Hepatic stellate cell (primary cell): Measurements from ENCODE around the gene PEX11B.
"Not testable (repeated sequence)": the region's sequence is repeated elsewhere in the genome, so short reads cannot be mapped to it uniquely, and the experiment has no call there.

Experiments
- DNase-seq: peaks from one replicate; pipeline ENCODE4 v3.0.0; 2011; ENCODE audit warnings: low spot score

Gene PEX11B

DNA sequence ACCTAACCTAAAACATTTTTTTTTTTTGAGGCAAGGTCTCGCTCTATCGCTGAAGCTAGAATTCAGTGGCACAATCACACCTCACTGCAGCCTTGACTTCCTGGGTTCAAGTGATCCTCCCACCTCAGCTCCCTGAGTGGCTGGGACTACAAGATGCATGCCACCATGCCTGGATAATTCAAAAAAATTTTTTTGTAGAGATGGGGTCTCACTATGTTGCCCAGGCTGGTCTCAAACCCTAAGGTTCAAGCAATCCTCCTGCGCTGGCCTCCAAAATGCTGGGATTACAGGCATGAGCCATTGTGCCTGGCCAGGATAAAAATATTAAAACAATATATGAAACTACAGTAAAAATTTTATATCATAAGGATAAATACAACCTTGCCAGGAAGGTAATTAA lies 34.4 kb upstream of the PEX11B start:
- no peak for DNase-seq

DNA sequence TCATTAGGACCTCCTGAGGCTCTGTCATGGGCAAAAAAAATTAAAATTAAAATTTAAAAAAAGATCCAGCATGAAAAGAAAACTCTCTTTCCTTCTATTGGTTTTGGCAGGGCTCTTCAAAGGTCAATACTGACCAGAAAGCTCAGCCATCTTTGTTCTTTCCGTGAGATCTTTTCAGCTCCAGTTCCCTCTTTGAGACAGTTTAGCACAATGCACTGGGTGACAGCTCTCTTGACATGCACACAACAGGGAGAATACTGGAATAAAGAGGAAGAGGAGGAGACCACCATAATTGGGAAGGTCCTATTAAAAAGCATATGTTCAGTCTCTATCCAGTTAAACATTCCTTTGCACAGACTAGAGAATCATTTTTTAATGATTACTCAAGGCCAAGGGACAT lies 33.0 kb upstream of the PEX11B start:
- no peak for DNase-seq

DNA sequence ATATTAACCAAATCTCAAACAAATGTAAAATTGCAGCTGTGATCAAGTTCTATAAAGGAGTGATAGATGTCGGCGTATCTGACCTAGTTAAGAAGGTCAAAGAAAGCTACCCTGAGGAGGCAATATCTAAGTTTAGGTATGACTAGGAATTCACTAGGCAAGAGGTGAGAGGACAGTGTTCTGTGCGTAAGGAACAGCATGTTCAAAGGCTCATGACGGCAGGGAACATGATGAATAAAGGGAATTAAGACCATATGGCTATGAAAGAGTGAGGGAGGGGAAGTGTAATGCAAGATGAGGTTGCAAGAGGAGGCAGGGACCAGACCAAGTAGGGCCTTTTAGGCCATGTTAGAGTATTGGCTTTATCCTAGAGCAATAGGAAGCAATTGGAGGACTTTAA lies 30.7 kb upstream of the PEX11B start:
- no peak for DNase-seq

DNA sequence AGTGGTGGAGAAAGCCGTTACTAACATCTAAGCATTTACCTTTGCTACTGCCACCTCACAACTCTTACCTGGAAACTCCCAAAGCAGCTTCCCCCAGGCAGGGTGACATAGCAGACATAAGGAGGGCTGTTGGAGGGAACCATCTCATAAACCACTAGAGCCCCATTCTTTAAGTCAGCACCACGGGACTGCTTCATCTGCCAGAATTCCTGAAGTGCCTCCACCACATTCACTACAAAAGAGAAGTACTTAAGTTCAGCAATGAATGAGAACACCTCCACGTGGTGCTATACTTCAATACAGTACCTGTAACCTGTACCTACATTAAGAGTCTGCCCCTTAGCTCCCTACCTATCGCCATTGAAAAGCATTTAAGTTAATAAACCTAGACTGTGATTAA lies 29.0 kb upstream of the PEX11B start:
- no peak for DNase-seq

DNA sequence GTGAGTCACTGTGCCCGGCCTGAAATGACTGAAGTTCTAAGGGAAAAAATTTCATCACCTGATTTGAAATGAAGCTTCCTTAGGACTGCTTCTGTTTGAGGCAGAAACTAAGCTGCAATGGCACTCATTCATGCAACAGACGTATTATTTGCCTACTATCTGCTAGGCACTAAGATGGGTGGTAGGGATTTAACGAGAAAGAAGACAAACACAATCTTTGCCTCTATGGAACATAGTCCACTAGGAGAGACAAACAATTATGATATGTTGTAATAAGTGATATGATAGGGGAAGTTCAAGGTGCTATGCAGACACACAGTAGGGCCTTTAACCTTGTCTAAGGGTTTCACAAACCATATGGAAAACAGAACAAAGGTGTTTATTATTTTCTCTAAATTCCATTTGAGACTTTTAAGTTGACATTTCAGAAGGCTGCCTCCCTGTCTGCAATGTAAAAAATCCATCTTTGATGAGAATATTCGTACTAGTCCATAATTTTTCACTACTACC lies 28.0 kb upstream of the PEX11B start:
- DNase-seq = no peak

DNA sequence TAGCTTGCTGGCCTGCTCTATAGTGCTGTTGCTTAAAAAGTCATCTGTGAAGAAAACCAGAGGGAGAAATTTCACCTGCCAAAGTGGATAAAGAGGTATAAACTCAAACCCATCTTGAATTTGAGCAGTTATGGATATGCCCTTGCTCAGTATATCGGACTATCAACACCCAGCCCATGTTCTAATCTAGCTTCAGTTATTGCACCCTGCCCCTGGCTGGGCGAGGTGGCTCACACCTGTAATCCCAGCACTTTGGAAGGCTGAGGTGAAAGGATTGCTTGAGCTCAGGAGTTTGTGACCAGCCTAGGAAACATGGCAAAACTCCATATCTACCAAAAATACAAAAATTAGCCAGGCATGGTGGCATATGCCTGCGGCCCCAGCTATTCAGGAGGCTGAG lies 26.0 kb upstream of the PEX11B start:
- DNase-seq = no peak

DNA sequence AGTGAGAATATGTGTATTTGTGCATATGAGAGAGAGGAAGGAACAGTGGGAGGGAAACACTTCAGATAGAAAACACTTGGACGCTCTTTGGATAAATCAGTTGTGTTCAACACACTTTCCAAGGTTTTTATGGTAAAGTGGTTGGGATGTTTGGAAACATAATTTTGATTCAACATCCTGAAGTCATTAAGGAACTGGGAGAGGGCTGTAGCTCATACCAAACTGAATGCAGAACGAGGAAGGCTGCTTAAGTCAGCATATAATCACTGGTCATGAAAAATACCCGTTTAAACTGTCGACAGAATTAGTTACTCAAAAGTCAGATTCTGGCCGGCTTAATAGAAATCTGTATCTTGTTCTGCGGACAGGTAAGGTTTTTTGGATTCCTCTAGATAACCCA lies 24.4 kb upstream of the PEX11B start:
- no peak for DNase-seq

DNA sequence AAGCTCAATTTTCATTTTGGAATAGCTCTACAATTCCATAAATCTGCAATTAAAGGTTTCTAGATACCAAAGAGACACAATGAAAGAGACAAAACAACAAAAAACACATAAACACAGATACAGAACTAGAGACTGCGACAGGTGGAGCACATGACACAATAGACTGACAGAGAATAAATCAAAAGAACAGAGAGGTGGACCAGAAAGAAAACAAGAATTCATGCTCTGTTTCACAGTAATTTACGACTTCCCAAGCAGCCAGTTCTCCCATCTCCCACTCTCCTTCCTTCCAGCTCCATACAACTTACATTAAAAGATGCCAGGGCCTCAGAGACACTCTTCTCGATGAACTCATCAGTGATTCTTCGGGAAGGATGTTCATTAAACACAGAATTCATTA lies 23.9 kb upstream of the PEX11B start:
- DNase-seq = no peak

DNA sequence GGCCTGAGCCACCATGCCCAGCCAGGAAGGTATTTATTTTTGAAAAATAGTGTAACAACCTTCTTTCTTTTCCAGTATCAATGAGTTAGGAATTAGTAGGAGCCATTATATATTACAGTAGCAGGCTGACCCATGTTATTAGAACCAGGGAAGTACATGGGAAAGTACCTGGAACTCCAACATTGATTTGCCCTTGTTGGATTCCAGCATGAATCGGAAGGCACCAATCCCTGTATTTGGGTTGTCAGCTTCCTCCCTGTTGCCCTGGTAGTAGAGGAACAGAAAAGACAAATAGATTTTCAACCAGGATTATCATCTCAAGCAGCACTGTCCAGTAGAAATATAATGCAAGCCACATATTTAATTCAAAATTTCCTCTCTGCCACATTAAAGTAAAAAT lies 18.9 kb upstream of the PEX11B start:
- no peak for DNase-seq

DNA sequence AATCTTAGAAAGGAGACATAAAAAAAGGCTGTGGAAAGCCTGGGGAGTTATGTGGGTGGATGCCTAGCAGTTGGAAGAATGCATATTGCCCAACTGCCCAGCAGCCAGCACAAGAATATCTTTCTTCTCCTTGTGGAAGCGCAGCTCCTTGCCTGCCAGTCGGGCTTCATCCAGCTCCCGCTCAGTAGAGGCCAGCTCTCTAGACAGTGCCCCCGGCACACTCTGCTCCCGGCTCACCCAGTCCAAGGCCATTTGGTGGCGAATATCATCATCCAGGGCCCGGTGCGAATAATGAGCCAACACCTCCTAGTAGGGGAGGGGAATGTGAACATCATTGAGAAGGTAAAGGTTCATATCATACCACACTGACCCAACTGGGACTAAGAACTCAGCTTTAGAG lies 17.7 kb upstream of the PEX11B start:
- DNase-seq = no peak

DNA sequence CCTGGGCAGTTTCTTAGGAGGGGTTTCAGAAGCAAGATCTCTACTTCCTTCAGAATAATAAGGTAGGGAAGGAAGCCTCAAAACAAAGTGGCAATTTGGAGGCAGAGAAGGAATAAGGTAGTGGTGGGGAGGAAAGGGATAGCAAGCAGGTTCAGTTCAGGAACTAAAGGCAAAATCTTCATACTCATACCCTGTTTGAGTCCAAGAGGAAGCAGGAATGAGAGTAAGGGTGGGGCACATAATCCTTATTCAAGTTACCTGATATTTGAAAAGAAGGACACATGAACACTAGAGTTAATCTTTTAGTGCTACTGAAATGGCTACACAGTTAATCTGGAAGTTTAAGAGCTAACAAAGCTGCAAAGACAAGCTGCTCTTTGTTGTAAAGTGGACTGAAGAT lies 17.2 kb upstream of the PEX11B start:
- no peak for DNase-seq

DNA sequence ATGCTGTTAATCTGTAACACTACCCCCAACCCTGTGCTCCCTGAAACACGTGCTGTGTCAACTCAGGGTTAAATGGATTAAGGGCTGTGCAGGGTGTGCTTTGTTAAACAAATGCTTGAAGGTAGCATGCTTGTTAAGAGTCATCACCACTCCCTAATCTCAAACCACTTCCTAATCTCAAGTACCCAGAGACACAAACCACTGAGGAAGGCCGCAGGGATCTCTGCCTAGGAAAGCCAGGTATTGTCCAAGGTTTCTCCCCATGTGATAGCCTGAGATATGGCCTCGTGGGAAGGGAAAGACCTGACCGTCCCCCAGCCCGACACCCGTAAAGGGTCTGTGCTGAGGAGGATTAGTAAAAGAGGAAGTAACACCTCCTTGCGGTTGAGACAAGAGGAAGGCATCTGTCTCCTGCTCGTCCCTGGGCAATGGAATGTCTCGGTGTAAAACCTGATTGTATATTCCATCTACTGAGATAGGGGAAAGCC lies 14.0 kb upstream of the PEX11B start:
- not testable (repeated sequence) for DNase-seq

DNA sequence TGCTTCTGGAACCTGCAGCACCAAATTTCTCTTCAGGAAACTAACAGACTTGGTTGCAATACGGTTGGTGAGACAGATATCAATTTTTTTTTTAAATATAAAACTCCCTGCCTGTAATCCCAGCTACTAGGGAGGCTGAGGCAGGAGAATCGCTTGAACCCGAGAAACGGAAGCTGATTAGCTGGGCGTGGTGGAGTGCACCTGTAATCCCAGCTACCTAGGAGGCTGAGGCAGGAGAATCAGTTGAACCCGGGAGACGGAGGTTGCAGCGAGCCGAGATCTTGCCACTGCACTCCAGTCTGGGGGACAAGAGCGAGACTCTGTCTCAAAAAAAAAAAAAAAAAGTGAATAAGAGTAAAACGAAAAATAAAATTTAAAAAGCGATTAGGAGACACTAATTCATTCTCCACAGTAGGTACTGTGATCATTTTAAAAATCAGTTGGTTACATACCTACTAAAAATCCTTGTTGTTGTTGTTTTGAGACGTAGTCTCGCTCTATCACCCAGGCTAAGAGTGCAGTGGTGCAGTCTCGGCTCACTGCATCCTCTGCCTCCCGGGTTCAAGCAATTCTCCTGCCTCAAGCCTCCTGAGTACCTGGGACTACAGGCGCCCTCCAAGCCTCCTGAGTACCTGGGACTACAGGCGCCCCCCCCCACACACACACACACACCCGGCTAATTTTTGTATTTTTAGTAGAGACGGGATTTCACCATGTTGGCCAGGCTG lies 9.6 kb upstream of the PEX11B start:
- DNase-seq = no peak

DNA sequence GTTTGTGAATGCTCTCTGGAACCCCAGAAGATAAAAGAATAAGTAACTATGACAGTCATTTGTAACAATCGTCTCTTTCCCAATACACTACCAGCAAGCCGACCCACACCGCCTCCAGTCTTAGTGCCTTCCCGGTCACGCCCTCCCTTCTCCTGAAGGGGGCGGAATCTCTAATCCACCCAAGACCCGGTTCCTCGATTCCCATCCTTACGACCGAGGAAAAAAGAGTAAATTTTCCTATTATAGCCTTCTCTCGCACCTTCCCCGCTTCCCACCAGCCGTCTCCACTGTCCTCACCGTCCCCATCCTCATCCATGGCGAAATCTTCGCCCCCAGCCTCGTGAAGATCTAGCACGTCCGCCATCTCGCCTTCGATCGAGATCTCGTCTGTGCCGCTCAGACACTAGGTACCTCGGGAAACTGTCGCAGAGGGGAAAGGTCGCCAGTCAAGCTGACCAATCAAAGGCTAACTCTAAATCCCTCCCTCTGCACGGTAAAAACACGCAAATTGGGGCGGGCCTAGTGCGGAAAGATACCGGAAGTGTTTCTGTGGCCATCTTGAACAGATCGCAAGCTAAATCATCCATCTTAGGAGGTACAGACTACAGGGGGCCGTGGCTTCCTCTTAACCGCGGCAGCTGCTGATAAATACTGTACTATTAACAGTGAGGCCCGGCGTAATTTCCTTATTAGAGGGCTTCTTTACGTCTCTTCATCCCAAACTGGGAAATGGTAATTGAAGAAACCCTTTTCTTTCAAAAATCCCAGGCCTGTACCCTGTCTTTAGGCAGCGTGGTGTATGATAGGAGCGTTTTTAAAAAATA lies 8.8 kb upstream of the PEX11B start, which contains the start of gene RBM8A:
TSS of gene RBM8A (minus strand) at position 422 of the 824 bp plus-strand sequence. CDS start at position 364, 58 bp downstream.
- peak; percentile 88 for DNase-seq

DNA sequence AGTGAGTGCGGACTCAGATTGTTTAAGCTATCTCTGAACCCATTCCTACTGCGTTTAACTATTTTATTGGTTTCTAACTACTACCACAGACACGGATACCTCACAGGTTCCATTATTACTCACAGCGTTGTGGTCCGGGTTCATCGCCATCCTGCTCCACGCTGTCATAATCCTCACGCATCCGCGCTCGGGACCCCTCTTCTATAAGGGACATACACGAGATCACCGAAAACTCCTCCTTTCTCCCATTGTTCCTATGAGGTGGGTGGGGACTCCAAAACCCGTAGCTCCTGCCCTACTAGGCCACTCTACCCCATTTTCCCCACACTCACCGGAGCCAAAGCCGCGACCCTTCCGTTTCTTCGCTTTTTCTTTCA lies 8.2 kb upstream of the PEX11B start:
- DNase-seq = no peak

DNA sequence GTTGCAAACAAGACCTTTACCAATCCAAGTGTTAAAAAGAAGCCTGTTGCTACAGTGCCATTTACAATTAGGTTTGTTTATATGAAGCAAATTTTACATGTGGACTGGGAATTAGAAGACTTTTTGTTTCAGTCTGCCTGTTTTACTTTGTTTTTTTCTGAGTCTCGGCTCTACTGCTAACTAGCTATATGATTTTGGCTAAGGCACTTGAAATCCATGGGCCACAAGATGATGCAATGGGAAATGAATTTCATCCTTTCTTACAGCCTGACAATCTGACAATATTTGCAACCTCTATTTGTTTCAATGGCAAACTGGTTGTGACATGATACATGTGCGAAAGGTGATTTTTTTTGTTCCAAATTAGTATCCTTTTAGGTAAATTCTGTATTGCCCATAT lies 3.7 kb upstream of the PEX11B start:
- DNase-seq = no peak

DNA sequence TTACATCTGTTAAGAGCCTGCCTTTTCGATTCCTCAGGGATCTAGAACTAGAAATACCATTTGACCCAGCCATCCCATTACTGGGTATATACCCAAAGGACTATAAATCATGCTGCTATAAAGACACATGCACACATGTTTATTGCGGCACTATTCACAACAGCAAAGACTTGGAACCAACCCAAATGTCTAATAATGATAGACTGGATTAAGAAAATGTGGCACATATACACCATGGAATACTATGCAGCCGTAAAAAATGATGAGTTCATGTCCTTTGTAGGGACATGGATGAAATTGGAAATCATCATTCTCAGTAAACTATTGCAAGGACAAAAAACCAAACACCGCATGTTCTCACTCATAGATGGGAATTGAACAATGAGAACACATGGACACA lies 1.8 kb upstream of the PEX11B start:
- not testable (repeated sequence) for DNase-seq

DNA sequence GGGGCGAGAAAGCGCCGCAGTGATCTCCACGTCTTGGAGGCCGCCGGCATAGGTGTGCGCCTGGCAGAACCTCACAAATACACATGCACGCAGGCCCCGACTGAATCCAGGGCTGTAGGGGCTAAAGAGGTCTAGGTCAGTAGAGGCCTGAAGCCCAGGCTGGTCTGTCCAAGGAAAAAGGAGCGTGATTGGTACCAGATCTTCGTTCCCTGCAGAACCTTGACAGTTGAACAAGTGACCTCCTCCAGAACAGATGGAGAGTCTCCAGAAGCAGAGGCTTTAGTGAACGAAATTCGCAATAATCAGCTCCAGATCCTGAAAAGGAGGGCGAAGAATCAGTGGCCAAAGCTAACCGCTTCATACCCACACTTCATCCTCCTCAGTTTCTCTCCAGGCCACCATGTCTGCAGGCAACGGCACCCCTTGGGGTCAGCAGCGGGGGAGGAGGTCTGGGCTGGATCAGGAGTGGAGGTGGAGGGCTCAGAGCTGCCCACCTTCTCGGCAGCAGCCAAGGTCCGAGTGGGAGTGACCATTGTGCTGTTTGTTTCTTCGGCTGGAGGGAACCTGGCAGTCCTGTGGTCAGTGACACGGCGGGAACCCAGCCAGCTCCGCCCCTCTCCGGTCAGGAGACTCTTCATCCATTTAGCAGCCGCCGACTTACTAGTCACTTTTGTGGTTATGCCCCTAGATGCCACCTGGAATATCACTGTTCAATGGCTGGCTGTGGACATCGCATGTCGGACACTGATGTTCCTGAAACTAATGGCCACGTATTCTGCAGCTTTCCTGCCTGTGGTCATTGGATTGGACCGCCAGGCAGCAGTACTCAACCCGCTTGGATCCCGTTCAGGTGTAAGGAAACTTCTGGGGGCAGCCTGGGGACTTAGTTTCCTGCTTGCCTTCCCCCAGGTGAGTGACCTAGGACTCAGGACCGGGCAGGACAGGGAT lies 749 bp upstream of the PEX11B start:
- DNase-seq = peak; percentile 47

DNA sequence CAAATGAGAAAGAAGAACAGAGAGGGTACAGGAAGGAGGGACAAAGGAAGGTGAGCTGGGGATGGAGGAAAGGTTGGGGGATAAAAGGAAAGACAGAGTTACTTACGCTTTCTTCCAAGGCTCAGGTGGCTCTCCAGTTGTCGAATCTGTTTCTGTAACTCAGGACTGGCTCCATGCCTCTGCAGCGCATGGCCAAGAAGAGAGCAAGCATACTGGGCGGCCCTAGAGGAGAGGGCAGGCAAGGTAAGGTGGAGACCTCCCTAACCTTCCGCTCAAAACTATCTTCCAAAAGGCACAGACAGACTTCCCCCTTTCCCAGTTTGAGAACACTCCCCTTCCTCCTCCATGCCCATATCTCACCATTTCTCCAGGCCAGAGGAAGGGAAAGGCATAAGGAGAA lies 922 bp downstream of the PEX11B start:
- DNase-seq = no peak

DNA sequence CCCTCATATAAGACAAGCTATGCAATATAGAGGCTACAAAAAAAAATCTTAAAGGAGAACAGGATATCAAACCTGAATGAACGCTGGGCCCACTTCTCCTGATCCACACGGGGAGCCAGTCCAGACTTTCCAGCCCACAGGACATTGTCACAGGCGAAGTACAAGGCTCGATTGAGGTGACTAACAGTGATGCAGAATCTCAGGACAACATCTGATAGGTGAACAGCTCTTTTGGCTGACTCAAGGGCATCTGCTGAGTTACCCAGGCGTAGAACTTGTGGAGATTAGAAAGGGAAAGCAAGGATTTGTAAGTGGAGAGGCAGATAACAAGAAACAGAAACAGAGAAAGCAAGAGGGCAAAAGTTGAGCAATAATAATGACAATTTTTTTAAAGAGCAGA lies 1.8 kb downstream of the PEX11B start:
- no peak for DNase-seq

DNA sequence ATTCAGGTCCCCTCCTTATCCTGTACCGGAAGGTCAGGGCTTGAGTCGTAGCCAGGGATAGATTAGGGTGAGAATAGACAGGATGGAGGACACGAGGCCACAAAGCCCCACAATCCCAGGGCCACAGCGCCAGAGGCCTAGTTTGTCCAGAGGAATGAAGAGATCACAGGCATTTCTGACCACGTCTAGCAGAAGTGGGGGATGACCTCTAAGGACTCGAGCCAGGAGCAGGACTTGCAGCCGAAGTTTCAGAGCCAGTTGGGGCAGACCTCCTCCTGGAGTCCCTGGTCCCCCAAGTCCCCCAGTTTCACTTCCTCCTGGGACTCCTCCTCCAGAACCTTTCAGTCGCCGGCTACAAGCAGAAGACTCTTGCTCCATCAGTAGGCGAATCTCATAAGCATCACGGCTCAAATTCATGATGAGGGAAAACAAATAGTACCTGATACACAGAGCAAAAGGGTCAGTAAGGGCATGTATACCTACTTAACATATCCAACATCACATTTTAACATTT lies 6.3 kb downstream of the PEX11B start:
- DNase-seq = no peak

DNA sequence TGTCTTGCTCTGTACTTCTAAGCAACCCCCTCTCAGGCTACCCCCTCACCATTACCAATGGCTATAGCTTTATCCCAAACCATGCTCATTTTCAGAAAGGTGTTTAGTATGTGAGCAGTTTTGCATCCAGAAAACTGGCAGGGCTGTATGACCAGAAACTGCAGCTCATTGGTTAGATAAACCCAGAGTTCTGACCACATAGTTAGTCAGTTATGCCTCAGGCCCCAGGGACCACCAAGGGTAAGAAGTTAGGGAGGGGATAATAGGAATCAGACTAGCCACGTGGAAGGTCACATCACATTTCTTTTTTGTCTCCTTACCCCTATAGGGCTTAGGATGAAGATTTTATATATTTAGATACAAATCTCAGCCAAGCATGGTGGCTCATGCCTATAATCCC lies 9.9 kb downstream of the PEX11B start:
- DNase-seq = peak; percentile 45
